Mammary epithelial cell (primary cell): ENCODE results near the gene HELLS.

ENCODE experiments used
- CTCF ChIP-seq, 2 donors: IDR thresholded peaks in 1 of 2; conservative IDR thresholded peaks in 1 of 2; 2 replicates each; pipeline ENCODE4 v1.5.1; 2011 to 2012; ENCODE audit warnings: inconsistent platforms in 2 of 2, low read length in 2 of 2, mild to moderate bottlenecking in 2 of 2, control low read depth in 1 of 2, low read depth in 1 of 2; ENCODE audit not compliant: insufficient read depth in 1 of 2; ENCODE audit errors: extremely low read depth in 1 of 2
- EZH2 ChIP-seq: IDR thresholded peaks from 2 replicates; pipeline ENCODE4 v1.6.1; 2012; ENCODE audit warnings: low read length, inconsistent platforms, borderline replicate concordance

- TF ChIP-seq CTCF (conservative IDR thresholded peaks at IDR 0.05 in 1 of 2, IDR thresholded peaks at IDR 0.05 in 1 of 2; ENCODE audit: extremely low read depth in 1 of 2, insufficient read depth in 1 of 2, low read depth in 1 of 2, low read length in 2 of 2) (no peak), EZH2 (no peak)
Measured at GRCh38 chr10:94608559-94608958, 63.0 kb downstream of the HELLS start.
